Subcutaneous adipose tissue (tissue), 4 donors: ENCODE results near the gene LMX1A. TPM values are rescaled to one million over a fixed set of nuclear protein-coding genes. Genes with fewer than 3 reads are reported as not detected.

Experiments used
- total RNA-seq, 4 donors: library from RNA; depleted of rRNA; stranded (reverse); fragments of >200 nt; gene quantifications; one replicate each; pipeline ENCODE4 v1.1.0, GENCODE V29; 2016
- TF ChIP-seq, protein P1 (sequence below): fragments of 450-650 bp; IDR thresholded peaks from one replicate; pipeline ENCODE4 v1.5.1; 2016; ENCODE audit warnings: low read depth, mild to moderate bottlenecking, control low read depth, antibody characterized with exemption, moderate library complexity

Gene LMX1A
- total RNA-seq, 4 donors from 2014 or later, result 0.33 to 1.5 (median 0.63) TPM

DNA sequence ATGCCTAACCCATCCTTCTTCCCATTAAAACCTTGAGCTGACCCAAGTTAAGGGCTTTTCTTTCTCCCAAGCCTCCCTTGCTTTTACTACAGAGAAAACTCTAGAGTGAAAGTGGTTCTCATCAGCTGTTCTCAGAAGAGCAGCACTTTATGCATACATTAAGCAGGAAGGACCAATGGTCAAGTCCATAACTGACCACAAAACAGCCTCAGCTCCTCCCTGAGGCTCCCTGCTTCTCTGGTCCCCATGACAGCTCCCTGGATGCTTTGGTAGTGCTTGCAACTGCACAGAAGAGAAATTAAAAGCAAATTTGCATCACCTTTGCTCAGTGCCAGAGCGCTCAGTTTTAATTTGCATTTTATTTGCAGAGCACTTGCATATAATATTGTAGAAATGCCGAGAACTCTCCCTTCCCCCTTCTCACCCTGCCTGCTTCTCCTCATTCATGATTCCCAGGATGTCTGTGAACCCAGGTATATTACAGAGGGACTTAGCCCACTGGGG, 56.1 kb downstream of the LMX1A start:
- TF ChIP-seq, protein P1, sequence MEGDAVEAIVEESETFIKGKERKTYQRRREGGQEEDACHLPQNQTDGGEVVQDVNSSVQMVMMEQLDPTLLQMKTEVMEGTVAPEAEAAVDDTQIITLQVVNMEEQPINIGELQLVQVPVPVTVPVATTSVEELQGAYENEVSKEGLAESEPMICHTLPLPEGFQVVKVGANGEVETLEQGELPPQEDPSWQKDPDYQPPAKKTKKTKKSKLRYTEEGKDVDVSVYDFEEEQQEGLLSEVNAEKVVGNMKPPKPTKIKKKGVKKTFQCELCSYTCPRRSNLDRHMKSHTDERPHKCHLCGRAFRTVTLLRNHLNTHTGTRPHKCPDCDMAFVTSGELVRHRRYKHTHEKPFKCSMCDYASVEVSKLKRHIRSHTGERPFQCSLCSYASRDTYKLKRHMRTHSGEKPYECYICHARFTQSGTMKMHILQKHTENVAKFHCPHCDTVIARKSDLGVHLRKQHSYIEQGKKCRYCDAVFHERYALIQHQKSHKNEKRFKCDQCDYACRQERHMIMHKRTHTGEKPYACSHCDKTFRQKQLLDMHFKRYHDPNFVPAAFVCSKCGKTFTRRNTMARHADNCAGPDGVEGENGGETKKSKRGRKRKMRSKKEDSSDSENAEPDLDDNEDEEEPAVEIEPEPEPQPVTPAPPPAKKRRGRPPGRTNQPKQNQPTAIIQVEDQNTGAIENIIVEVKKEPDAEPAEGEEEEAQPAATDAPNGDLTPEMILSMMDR, result no peak

DNA sequence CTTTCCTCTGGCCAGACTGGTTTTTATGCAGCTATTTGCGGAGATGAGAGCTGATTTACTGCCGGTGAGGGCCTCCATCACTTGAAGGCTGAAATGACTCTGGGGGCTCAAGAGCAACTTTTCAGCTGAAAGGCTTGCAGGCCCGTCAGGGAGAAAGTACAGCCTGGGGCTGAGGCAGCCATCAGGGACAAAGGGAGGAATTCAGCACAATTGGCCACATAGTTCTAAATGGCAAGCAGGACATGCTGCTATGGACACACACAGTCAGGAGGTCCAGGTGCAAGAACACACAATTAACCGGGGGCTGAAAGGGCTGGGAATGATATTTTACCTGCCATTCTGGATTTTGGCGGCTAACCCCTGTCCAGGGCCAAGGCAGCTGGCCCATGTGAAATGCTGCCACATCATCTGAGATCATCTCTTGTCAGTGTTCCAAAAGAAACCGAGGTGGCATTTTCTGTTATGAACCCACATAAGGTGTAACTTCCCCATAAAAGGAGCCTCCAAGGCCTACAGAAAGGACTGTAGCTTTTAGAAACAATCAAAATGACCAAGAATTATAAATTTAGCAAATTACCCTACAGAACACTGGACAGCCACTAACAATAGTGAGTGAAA, 58.2 kb downstream of the LMX1A start:
- TF ChIP-seq, protein P1, result no peak

GRCh38 chr1:165296205-165296604, 60.3 kb downstream of the LMX1A start:
- TF ChIP-seq, protein P1, result no peak

- TF ChIP-seq, protein P1, result no peak
Observed at GRCh38 chr1:165290148-165290547, 66.4 kb downstream of the LMX1A start.

GRCh38 chr1:165289556-165289955, 67.0 kb downstream of the LMX1A start:
- TF ChIP-seq, protein P1, result no peak

DNA sequence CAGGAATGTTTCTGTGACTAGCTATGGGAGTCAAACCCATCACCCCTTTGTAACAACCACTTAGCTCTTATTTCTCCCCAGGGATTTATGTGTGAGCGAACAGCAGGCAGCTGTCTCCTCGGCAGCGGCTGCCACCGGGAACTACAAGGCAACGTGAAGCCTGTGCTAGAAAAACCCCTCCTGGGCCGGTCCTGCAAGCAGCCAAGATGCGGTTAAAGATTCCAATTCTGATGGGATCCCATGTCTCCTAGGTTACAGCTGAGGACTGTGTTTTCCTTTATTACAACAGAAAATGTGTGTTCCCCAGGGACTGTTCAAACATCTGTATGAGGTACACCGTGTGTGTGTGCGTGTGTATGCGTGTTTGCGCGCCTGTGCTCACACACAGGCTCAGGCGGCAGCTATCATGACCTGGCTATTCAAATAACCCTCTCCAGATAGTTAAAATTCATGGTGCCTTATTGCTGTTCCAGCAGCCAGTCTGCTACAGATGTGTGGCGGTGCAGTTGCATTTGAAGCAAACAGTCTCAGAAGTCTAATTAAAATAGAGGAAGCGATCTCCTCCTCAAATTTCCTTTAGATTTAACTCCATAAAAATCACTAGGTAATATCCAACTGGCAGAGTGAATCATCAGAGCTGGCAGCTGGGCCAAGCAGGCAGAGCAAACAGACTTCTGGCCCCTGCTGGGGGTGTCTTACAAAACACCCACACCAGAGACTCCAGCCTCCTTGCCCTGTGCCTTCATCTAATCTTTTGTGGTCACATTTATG, 68.0 kb downstream of the LMX1A start:
- TF ChIP-seq, protein P1, result no peak

DNA sequence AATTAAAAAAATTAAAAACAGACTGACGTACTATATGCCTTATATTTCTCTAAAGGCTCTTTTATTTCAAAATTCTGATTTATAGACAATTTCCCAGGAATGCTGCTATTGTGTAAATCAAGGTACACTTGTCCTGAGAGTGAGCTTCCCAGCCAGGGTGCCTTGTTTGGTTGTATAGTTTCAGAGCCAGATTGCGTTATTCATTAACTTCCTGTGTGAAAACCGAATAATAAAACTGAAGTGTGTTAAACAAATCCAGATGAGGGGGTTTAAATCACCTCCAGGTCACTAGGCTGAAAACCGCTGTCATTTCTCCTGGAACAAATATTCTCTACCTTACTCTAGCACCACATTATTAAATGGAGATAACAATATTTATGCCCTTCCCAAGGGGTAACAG, 68.7 kb downstream of the LMX1A start:
- TF ChIP-seq, protein P1, result no peak
